ENCODE data around the gene TSPAN16. TPM values are rescaled to one million over a fixed set of nuclear protein-coding genes. Genes with fewer than 3 reads are reported as not detected.

The TSPAN16 gene
- total RNA-seq, 1 experiment from 2014 or later, result not detected

DNA sequence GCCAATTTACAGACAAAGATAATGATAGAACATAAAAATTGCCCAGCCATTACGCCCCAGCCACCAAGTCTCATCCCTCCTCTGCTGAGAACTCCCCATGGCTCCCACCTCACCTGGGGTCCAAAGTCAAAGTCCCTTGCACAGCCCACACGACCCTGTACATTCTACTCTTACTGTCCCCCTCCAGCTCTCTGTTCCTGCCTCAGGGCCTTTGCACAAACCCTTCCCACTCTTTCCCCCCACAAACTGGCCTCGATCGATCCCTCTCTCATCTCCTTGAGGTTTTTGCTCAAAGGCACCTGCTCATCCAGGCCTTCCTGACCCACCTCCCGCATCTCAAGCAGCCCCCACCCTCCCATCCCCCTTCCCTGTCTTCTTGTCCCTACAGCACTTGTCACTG is 35.0 kb upstream of the TSPAN16 start:
- WGBS (ENCODE audit: extremely low coverage, insufficient read length, low lambda C conversion rate), result no CpG with 5 or more reads among the region's 5 CpGs
- Histone ChIP-seq H3K4me1 (ENCODE audit: insufficient read depth, low read length) (no peaks in the 10 kb centered on the region), H2BK12ac (ENCODE audit: insufficient read length, low read depth, low read length) (no peak overlapping the region), H2AFZ (ENCODE audit: low read length) (no peak overlapping the region), H3K14ac (ENCODE audit: insufficient read depth, low read length) (no peak overlapping the region), H4K5ac (ENCODE audit: insufficient read length, low read depth, low read length) (no peak overlapping the region), H2BK120ac (ENCODE audit: low read depth, low read length, poor library complexity, severe bottlenecking) (no peak overlapping the region), H3K56ac (ENCODE audit: insufficient read length, low read depth, low read length) (no peak overlapping the region), H3K79me1 (ENCODE audit: insufficient read depth, low read depth, low read length, poor library complexity, severe bottlenecking) (no peaks in the 10 kb centered on the region), H2BK5ac (ENCODE audit: insufficient read length, low read length) (no peak overlapping the region), H3K4me2 (ENCODE audit: insufficient read depth, insufficient read length, low read length) (peak overlapping the region; percentile 52), H3K4ac (ENCODE audit: low read depth, low read length) (no peak overlapping the region), H3K9me3 (ENCODE audit: control insufficient read depth, low read depth, low read length) (no peaks in the 10 kb centered on the region), H3K27ac (ENCODE audit: insufficient read length, low read depth, low read length) (no peak overlapping the region), H3K27me3 (ENCODE audit: insufficient read depth, low read length) (no peaks in the 10 kb centered on the region), H2BK15ac (ENCODE audit: low read depth, low read length) (no peak overlapping the region), H3K79me2 (ENCODE audit: insufficient read depth, low read length) (peaks cover 2% of the 10 kb centered on the region; the same call in 1 of the 2 replicates), H3K23me2 (ENCODE audit: insufficient read length, low read depth, low read length, poor library complexity, severe bottlenecking) (peaks cover 9% of the 10 kb centered on the region), H2AK5ac (ENCODE audit: insufficient read length, low read length) (no peak overlapping the region), H2BK20ac (ENCODE audit: low read depth, low read length, poor library complexity, severe bottlenecking) (no peak overlapping the region), H3K23ac (ENCODE audit: insufficient read length, low read depth, low read length) (no peak overlapping the region), H3T11ph (ENCODE audit: low read length) (no peak overlapping the region), H4K91ac (ENCODE audit: insufficient read length, low read depth, low read length) (no peak overlapping the region), H4K20me1 (ENCODE audit: control insufficient read depth, insufficient read depth, insufficient read length) (no peaks in the 10 kb centered on the region), H3K18ac (ENCODE audit: insufficient read length, low read depth, low read length) (no peak overlapping the region), H3K9ac (ENCODE audit: extremely low read depth, insufficient read length, low read length) (no peak overlapping the region), H4K8ac (replicated peaks; ENCODE audit: insufficient read length, low read depth, low read length) (no peak overlapping the region)
- TF ChIP-seq, protein P1, sequence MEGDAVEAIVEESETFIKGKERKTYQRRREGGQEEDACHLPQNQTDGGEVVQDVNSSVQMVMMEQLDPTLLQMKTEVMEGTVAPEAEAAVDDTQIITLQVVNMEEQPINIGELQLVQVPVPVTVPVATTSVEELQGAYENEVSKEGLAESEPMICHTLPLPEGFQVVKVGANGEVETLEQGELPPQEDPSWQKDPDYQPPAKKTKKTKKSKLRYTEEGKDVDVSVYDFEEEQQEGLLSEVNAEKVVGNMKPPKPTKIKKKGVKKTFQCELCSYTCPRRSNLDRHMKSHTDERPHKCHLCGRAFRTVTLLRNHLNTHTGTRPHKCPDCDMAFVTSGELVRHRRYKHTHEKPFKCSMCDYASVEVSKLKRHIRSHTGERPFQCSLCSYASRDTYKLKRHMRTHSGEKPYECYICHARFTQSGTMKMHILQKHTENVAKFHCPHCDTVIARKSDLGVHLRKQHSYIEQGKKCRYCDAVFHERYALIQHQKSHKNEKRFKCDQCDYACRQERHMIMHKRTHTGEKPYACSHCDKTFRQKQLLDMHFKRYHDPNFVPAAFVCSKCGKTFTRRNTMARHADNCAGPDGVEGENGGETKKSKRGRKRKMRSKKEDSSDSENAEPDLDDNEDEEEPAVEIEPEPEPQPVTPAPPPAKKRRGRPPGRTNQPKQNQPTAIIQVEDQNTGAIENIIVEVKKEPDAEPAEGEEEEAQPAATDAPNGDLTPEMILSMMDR (conservative IDR thresholded peaks at IDR 0.05), result no peak
- no peaks in the 10 kb centered on the region; a peak in 1 of 7 replicates for H3K36me3 Mint-ChIP-seq (ENCODE audit: insufficient read depth in 1 of 3, low read depth in 3 of 3)
- peak overlapping the region; percentile 67 to 81 for H3K4me3 Mint-ChIP-seq
- H3K27me3 Mint-ChIP-seq (ENCODE audit: low read depth), result no peaks in the 10 kb centered on the region
- no peak overlapping the region for H3K27ac Mint-ChIP-seq
- DNase-seq, result no peak
- H3K9me3 Mint-ChIP-seq, result no peaks in the 10 kb centered on the region
- H3K4me1 Mint-ChIP-seq, result peaks cover 12 to 26% of the 10 kb centered on the region in 2 experiments

Measured in H9 (cell line).